NCI-H69 (cell line): ENCODE results near the gene CFAP298.

Source experiments
- DNase-seq: peaks from one replicate; lab custom pipeline; 2025; lab: John Stamatoyannopoulos, UW

CFAP298 gene

DNA sequence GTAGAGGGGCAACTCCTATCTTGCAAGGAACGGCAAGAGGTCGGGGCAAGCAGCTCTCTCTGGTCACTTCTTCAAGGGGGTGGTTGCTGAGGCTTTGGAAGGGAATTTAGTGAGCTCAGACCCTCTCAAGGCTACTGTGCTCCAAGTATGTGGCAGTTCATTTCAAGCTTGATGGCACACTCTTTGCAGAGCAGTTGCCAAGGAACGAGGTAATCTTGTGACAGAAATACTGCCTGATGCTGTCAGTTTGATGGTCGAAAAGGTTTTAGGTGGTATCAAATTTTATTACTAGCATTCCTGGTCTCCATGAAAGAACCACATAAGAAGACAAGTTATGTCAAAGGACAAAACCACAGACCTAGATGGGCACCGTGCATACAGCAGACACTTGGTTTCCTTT is 13.1 kb downstream of the CFAP298 start:
- DNase-seq: no peak

DNA sequence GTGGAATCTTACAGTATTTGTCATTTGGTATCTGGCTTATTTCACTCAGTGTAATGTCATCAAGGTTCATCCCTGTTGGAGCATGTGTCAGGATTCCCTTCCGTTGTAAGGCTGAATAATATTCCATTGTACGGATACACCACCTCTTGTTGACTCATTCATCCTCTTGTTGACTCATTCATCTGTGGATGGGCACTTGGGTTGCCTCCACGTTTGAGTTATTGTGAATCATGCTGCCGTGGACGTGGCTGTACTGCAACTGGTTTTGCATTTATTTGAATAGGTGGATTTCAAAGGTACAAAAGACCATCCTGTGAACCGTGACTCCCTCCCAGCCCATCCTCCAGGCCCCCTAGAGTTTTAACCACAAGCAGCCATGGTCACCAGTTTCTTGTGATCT is 15.0 kb downstream of the CFAP298 start:
- DNase-seq: no peak

DNA sequence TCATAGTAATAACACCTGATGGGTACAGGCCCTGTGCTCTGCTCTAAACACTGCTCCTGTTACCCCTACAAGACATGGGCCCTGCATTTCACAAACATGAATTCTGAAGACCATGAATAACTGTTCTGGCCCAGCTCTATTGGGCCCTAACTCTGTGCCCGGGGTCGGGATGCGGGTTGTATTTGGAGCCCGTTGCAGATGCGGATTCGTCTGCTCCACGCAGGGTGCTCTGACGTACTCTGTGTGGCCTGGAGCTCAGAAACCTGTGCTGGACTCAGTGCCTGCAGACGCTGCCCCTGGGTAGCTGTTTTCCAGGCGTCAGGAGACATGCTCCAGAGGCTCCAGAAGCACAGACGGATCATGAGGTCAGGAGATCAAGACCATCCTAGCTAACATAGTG is 16.7 kb downstream of the CFAP298 start:
- DNase-seq: no peak

DNA sequence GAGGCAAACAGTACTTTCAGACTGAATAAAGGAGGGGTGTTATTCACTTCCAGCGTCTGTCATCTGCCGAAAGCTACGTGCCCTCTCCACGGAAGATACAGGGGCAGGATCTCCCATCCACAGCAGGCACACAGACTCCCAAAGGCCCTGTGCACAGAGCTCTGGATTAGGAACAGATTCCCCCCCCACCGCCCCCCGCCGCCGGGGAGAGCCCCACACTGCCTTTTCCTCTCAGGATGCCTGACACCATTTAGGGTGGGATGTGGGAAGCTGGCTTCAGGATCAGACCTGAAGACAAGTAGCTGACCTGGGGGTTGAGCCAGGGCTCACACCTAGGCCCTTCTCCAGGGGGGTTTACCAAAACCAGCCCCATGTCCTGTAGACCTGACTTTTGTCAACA is 18.5 kb downstream of the CFAP298 start:
- DNase-seq: no peak

DNA sequence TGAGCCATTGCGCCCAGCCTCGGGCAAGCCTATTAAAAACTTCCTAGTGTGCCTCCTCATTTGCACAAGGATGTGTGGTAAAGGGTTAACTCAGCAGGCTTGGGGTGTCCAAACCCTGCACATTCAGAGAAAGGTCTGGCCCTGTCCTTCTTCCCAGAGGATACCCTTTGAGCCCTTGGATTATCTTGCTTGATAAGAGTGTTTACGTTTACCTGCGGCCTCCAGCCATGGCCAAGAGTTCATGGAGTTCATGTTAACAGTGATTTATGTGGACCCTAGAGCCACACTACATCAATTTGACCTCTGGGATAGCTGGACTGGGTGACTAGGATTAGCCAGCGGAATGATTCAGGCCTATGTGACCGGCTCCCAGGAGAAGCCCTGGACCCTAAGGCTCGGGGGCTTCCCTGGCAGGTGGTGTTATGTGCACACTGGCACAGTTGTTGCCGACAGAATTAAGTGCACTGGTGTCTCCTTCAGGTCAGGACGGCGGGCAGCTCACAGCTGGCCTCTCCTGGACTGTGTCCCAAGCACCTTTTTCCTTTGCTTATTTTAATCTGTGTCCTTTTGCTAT is 19.2 kb downstream of the CFAP298 start:
- no peak for DNase-seq

DNA sequence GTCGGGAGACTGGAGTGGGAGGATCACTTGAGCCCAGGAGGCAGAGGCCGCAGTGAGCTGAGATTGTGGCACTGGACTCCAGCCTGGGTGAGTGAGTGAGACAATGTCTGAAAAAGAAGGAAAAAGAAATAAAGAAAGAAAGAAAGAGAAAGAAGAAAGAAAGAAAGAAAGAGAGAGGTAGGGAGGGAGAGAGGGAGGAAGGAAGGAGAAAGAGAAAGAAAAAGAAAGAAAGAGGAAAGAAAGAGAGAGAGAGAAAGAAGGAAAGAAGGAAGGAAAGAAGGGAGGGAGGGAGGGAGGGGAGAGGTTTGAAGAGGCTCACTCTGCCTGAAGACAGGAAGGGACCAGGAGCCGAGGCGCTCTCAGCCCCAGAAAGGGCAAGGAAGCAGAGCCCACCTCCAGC is 22.0 kb downstream of the CFAP298 start:
- DNase-seq: no peak

DNA sequence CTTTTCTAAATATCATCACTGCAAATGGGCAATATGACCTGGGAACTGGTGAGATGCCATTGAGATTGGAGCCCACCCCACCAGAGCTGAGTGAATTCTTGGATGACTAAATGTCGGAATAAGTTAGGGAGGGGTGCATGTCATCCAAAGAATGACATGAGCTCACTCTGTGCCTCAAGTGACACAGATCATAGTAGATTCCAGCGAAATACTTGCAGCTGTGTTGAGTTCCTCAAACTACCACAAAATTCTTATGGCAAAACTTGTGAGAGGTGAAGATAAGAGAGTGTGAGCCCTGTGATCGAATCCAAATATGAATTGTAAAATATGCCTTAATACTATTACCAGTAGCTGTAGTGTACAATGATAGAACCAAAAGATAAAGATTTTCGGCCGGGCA is 24.5 kb downstream of the CFAP298 start:
- no peak for DNase-seq

DNA sequence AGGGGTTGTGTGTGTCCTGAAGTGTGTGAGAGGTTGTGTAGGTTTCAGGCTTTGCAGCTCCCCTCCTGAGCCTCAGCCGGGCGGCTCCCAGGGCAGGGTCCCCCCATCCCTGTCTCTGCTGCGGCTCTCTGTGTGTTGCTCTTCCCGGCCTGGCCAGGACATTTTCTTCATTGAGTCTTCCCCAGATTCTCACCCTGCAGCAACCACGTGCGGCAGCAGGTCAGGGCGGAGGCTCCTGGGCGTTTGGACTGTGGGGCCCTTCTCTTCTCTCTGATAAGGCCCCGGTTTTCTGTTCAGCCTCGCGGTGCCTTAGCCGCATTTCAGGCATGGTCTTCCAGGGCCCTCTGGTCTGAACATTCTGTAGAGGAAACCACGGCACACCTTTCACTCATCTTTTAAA is 25.1 kb downstream of the CFAP298 start:
- no peak for DNase-seq

DNA sequence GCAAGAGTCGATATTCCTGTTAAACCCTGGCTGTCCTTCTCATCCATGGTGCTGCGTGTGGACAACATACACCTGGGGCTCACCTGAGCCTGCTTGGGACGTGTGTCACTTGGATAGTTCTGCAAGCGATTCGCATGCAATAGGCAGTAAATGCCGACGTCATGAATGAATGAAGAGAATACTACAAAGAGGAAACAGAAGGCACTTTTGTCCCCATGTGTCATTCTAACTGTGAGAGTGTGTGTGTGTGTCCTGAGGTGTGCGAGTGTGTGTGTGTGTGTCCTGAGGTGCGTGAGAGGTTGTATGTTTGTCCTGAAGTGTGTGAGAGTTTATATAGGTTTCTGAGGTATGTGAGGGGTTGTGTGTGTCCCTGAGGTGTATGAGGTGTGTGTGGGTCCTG is 26.2 kb downstream of the CFAP298 start:
- no peak for DNase-seq

DNA sequence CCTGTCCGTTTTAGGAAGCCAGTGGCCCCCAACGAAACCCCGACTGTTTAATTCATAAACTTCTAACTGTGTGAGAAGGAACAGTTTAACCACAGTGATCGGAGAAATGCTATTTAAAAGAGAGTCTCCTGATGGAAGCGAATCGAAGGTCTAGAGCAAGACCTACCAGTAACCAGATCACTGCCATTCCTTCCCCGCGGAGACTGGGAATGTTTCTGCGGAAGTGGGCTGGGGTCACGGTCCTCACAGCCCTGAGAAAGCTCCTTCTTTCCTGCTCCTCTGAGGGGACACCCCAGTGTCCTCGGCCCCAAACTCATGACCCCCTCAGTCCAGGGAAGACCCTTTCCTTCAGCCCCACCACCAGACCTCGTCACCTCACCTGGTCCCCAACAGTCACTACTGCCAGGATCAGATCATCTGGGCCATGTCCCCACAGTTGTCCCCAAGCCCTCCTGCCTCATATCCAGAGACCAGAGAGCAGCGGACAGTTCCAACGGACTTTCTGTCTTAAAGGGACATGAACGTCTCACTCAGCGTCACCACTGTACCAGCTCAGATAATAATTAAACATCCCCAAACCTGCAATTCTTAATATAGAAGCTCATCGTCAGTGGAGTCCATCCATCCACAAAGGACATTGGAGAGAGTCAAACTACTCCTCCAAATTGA is 27.0 kb downstream of the CFAP298 start, which contains the start of gene TCP10L:
Gene TCP10L (minus strand): TSS at position 482 of the 669 bp plus-strand sequence. CDS start 1,219 bp downstream, outside the sequence.
- DNase-seq: no peak

DNA sequence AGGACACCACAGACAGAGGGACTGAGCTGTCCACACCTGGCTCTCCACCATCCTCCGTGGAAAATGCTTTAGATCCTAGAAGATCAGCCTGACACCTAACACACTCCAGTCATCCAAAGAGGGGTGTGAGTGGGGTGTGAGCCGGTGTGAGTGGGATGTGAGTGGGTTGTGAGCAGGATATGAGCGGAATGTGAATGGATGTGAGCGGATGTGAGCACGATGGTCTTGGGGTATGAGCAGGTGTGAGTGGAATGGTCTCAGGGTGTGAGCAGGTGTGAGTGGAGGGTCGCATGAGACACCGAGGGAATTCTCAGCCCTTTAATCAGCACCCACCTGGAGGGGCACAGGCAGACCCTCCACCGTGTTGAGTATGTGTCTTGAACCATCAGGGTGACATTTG is 27.7 kb downstream of the CFAP298 start:
- DNase-seq: no peak

DNA sequence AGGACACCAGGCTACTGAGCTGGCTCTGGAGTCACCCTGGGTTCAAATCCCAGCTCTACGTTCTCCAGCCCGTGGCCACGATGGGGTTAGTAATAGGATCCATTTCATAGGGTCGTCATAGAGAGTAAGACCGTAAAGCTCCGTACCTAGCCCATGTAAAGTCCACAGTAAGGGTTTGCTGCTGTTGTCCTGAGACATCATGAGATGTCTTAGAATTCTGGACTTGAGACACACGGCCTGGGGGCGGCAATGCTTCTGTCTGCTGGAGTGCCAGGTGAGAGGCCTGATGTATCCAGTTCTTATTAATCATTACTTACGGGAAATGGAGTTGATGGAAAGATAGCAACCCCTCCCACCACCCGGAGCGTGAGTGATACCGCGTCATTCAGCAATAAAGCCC is 30.4 kb downstream of the CFAP298 start:
- DNase-seq: no peak

DNA sequence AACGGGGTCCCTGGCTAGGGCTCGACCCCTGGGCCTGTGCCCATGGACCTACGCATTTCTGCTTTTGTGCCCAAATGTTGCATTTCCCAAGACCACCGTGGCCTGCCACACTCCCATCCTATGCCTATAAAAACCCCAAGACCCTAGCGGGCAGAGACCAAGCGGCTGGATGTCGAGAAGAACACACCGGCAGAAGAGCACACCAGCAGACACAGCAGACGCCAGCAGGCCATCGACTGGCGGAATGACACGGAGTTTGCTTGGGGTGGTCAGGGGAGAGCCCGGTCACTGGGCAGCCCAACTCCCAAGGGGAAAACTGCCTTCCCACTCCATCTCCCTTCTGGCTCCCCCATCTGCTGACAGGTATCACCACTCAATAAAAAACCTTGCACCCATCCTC is 31.2 kb downstream of the CFAP298 start:
- DNase-seq: no peak

DNA sequence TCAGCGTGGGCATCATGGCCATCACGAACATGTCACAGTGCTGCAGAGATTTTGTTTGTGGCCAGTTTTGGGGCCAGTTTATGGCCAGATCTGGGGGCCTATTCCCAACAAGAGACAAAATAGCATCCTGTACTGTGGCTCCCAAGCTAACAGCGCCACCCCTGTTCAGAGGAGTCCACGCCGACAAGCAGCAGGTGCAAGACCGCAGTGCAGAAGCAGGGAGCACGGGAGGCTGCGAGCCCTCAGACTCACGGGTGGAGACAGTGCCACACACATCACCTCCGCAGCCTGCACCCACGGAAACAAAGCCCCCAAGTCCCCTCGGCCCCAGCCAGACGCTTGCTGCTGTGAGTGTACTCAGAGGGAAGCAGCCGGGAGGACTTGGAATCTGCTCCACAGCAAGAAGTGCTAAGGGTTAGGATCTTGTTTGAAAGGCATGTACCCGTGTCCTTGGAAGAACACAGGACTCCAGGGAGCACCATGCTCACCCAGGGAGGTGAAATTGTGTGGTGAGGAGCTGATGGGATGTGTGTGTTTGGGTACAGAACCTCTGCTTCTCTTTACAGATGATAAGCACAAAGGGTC is 34.0 kb downstream of the CFAP298 start:
- DNase-seq: peak; percentile 65

DNA sequence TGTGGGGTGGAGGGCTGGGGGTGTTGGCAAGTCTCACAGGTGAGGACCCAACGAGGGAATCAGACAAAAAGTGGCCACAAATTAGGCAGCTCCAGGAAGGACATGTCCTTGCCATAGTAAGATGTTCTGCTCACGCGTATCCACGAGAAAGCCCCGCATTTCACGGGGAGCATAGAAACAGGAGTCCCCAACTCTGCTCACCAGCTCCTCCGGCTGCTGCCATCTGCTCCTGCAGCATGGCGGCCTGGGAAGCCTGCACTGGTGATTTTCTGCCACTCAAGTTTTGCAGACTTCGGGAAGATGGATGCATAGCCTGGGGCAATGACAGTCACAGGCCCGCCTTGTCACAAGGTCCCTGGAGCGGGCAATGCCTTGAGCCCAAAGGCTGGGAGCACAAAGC is 36.2 kb downstream of the CFAP298 start:
- no peak for DNase-seq

DNA sequence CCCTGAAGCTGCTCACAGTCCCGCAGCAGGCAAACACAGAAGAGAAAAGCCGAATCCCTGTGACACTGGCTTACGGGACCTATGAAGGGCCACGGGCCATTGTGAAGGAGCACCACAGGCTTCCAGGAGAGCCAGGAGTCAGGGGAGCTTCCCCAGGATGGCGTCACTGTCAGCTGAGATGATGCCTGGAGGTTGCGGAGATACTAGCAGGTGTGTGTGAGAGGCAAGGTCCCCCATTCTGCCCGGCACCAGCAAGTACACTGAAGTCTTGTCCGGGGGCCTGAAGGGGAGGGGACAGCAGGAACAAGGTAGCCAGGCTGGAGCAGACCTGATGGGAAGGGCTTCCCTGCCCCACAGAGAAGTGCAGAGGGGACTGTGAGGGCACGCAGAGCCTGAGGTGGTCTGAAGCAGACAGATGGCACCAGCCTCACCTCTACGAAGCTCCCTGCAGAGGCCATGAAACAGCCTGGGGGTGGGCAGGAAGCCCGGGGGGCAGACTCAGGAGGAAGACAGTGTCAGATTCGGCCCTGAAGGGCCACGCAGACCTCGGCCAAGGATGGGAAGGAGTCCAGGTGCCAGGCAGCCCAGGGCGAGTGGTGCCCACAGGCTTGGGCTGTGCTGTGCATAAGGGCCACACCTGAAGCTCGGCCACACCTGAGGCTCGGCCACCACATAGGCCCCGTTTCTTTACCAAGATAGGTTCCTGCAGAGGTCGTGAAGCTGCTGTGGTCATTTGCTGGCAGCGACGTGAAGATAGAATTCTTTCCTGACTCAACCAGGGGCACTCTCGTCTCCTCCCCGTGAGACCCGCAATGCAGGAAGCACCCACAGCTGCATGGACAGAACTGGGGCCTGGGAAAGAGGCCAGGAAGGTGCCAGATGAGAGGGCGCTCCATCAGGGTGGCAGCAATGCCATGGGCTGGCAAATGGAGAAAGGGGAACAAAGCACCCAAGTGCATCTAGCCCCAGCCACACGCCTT is 36.9 kb downstream of the CFAP298 start:
- peak; percentile 24 for DNase-seq

DNA sequence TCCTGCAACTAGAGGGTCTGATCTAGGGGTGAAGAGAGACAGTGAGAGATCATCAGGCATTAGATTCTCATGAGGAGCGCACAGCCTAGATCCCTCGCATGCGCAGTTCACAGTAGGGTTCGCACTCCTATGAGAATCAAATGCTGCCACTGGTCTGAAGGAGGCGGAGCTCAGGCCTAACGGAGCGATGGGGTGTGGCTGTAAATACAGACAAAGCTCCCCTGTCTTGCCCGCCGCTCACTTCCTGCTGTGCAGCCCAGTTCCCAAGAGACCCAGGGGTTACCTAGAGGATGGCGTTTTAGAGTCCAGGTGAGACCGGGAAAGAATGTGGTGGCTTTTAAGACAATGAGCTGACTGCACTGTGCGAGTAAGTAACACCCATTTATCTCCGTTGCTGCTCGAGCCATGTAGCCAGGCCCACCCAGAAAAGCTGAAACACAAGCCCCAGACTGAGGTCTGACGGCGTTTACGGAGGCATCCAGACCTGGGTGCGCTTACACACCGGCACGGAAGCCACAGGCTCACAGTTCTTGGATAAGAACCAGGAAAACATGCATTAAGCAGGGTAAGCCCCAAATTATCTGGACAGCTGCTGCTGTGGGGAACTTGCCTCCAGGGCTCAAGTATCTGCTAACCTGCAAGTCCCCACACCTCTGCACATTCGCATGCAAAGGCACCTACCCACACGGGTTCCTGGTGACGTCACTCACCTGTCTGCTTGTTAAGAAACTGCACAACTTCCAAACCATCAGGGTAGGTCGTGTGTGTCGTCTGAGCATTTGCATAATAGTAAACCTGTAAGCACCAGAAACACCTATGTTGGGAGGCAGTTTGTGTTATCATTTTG is 39.4 kb downstream of the CFAP298 start:
- DNase-seq: peak; percentile 90

DNA sequence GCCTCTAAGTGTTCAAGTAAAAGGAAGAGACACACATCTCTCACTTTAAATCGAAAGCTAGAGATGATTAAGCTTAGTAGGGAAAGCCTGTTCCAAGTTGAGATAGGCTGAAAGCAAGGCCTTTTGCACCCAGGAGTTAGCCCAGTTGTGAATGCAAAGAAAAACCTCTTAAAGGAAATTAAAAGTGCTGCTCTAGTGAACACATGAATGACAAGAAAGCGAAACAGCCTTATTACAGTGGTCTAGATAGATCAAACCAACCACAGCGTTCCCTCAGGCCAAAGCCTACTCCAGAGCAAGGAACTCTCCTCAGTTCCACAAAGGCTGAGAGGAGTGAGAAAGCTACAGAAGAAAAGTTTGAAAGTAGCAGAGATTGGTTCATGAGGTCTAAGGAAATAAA is 41.7 kb downstream of the CFAP298 start:
- no peak for DNase-seq

DNA sequence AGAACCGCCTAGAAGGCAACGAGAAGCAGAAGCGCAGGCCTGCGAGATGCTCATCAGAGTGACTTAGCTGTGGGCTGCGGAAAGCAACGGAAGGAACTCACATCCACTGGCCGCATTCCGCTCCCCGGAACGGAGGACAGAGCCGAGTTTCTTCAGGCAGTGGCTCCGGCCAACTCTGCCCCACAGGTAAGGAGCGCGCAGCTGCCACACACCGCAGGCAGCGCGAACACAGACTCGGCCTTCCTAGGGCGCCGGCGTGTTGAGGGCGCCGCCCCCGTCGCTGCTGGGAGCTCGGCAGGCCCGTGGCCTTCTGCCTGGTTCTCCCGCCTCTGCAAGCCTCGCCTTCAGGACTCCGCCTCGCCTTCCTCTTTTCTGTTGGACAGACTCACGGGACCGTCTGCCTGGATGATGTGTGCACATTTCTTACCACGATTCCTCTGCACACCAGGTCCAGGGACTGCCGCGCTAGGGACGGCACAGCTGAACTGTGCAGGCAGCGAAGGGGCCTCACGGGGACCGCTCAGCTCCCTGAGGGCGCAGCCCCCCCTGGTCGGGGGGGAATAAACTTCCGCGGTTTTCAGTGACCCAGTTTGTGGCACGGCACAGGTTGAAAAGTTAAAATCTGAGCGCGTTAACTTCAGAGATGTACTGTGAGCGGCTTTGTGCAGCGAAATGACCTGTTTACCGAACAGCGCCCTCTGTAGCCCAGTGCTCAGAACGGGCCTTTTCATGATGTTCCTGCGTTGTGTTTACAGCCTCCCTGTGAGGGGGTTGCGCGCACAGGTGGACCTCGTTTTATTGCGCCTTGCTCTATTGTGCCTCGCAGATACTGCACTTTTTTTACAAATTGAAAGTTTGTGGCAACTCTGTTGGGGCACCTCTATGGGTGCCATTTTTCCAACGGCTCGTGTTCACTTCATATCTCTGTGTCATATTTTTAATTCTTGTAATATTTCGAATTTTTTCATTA is 42.6 kb downstream of the CFAP298 start:
- peak; percentile 89 for DNase-seq

DNA sequence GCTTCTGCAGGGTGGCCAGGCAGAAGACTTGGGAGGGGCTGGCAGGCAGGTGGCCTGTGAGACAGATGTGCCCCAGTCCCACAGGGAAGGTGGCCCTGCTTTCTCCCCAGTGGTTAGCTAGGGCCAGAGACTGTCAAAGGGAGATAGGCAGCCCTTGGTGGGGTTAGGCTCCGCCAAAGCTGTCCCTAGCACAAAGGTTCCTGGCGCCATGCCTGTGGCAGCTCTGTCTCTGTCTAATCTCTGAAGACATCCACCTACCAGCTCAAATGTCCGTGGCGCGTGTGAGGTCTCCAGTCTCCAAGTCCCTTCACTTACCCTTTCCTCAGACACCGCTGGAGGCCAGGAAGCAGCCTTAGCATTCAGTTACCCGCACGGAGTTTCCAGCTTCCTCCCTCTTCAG is 44.6 kb downstream of the CFAP298 start:
- DNase-seq: no peak
